Measurements from ENCODE around the gene GAPDH. TPM values are rescaled to one million over a fixed set of nuclear protein-coding genes. Genes with fewer than 3 reads are reported as not detected.
"Not testable (repeated sequence)": the region's sequence is repeated elsewhere in the genome, so short reads cannot be mapped to it uniquely, and the experiment has no call there.

Gene GAPDH
- total RNA-seq: 2,093 TPM

DNA sequence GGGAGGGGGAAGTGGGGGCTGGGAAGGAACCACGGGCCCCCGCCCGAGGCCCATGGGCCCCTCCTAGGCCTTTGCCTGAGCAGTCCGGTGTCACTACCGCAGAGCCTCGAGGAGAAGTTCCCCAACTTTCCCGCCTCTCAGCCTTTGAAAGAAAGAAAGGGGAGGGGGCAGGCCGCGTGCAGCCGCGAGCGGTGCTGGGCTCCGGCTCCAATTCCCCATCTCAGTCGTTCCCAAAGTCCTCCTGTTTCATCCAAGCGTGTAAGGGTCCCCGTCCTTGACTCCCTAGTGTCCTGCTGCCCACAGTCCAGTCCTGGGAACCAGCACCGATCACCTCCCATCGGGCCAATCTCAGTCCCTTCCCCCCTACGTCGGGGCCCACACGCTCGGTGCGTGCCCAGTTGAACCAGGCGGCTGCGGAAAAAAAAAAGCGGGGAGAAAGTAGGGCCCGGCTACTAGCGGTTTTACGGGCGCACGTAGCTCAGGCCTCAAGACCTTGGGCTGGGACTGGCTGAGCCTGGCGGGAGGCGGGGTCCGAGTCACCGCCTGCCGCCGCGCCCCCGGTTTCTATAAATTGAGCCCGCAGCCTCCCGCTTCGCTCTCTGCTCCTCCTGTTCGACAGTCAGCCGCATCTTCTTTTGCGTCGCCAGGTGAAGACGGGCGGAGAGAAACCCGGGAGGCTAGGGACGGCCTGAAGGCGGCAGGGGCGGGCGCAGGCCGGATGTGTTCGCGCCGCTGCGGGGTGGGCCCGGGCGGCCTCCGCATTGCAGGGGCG lies at the start of gene GAPDH:
Gene GAPDH (plus strand): TSS at position 595 of the 772 bp plus-strand sequence. CDS start 316 bp downstream, outside the sequence.
- peaks cover 59% of the 10 kb centered on the region for H3K4me1 ChIP-seq (ENCODE audit: insufficient read depth, low read length)
- H3K9me3 ChIP-seq (ENCODE audit: low read depth, low read length): no peaks in the 10 kb centered on the region
- H3K4me3 ChIP-seq (ENCODE audit: low read length): peak within 1 kb of the TSS; percentile 97
- no peaks in the 10 kb centered on the region for H3K27me3 ChIP-seq (ENCODE audit: insufficient read depth, low read length)

DNA sequence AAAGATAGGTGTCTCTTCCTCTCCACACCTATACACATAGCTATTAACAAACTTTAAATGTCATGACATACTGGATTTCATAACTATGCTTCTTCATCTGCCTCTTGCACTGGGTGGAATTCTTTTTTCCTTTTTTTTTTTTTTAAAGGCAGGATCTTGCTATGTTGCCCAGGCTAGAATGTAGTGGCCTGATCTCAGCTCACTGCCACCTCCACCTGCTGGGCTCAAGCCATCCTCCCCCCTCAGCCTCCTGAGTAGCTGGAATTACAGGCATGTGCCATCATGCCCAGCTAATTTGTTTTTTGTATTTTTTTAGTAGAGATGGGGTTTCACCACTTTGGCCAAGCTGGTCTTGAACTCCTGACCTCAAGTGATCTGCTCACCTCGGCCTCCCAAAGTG lies 46.1 kb upstream of the GAPDH start:
- Histone ChIP-seq H3K4me3 (ENCODE audit: low read length) (no peak overlapping the region), H3K27me3 (ENCODE audit: insufficient read depth, low read length) (no peaks in the 10 kb centered on the region), H3K9me3 (ENCODE audit: low read depth, low read length) (no peaks in the 10 kb centered on the region), H3K4me1 (ENCODE audit: insufficient read depth, low read length) (peaks cover 8% of the 10 kb centered on the region)

DNA sequence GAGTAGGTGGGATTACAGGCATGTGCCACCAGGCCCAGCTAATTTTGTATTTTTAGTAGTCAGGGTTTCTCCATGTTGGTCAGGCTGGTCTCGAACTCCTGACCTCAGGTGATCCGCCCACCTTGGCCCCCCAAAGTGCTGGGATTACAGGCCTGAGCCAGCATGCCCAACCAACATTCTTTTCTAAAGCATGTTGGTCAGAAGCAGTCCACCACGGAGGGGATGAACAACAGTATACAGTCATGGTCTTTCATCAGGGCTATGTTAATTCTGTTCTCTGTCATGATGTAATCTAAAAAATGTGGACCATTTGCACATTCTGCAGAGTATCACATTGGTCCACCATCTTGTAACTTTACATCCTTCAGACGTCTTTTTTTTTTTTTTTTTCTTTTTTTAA lies 44.9 kb upstream of the GAPDH start:
- Histone ChIP-seq H3K27me3 (ENCODE audit: insufficient read depth, low read length) (no peaks in the 10 kb centered on the region), H3K4me1 (ENCODE audit: insufficient read depth, low read length) (peaks cover 11% of the 10 kb centered on the region), H3K4me3 (ENCODE audit: low read length) (no peak overlapping the region), H3K9me3 (ENCODE audit: low read depth, low read length) (no peaks in the 10 kb centered on the region)

DNA sequence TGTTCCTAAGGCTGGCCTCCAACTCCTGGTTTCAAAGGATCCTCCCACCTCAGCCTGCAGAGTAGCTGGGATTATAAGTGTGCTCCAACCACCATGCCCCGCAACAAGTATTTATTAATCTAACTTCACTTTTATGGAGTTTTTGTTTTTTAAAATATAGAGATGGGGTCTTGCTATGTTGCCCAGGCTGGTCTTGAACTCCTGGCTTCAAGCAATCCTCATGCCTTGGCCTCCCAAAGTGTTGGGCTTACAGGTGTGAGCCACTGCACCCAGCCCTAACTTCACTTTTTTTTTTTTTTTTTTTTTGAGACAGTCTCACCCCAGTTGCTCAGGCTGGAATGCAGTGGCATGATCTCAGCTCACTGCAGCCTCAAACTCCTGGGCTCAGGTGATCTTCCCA lies 43.6 kb upstream of the GAPDH start:
- H3K4me3 ChIP-seq (ENCODE audit: low read length); H3K9me3 ChIP-seq (ENCODE audit: low read depth, low read length); H3K27me3 ChIP-seq (ENCODE audit: insufficient read depth, low read length): not testable (repeated sequence)
- peaks cover 23% of the 10 kb centered on the region for H3K4me1 ChIP-seq (ENCODE audit: insufficient read depth, low read length)

DNA sequence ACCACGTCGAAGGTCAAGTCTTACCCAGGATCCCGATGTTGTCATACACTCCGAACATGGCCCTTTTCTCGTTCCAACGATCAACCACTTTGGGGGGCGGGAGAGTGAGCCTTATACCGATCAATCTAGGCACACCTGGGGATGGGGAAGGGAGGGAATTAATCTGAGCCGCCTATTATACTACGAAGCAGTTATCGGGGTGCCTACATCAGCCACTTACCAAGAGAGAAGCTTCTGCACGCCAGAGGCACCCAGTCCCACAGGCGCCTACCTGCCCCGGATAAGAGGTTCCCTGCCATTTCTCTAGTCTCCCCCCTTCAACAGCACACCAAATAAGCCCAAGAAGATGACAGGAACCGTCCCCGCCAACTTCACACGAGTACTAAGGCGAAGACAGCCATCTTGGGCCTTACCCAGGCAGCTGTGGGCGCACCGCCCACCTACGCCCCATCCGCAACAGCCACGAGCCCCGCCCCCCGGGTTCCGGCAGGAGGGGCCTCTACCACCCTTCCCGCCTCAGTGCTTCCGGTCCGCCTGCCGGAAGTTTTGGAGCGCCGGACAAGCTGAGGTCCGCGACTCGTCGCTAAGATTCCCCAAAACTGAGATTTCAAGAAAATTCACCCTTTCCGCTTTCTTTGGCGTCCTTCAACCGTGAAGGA lies 41.4 kb upstream of the GAPDH start, which contains the start of gene MRPL51:
Gene MRPL51 (minus strand): TSS at position 425 of the 659 bp plus-strand sequence. CDS start 126 bp downstream, at position 299.
- Histone ChIP-seq H3K9me3 (ENCODE audit: low read depth, low read length) (no peaks in the 10 kb centered on the region), H3K27me3 (ENCODE audit: insufficient read depth, low read length) (no peaks in the 10 kb centered on the region), H3K4me1 (ENCODE audit: insufficient read depth, low read length) (peaks cover 35% of the 10 kb centered on the region), H3K4me3 (ENCODE audit: low read length) (peak within 1 kb of the TSS; percentile 88)

DNA sequence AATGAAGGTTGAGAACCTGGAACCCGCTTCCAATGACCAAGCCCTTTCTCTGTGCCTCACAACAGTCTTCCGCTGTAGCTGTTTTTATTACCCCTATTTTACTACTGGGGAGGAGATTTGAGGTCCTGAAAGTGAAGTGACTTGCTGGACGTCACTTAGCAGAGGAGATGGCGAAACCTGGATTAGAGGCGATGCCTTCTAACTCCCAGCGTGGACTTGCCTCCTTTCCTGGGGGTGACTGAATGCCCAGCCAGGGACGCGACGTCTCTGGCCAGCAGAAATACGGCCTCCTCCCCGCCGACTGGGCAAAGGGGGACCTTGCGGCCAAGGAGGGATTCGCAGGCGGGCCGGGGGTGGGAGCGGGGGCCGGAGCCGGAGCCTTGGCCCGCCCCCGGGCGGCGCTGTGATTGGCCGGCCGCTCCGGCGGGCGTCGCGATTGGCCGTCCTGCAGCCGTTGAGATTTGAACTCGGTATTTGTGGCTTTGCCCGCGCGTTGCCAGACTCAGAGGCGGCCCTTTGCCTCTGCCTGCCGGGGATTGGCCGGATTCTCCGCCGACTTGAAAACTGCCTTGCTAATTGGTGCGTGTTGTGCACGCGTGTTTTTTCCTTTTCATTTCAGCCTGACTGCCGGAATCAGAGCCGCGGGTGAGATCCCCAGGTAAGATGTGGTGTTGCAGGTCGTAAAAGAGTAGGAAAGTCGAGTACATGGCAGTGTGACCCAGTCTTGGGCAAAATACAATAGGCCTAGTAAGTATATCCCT lies 40.6 kb upstream of the GAPDH start, which contains the start of gene NCAPD2:
Gene NCAPD2 (plus strand): TSS at position 606 of the 761 bp plus-strand sequence. CDS start 997 bp downstream, outside the sequence.
- Histone ChIP-seq H3K9me3 (ENCODE audit: low read depth, low read length) (no peaks in the 10 kb centered on the region), H3K4me1 (ENCODE audit: insufficient read depth, low read length) (peaks cover 35% of the 10 kb centered on the region), H3K27me3 (ENCODE audit: insufficient read depth, low read length) (no peaks in the 10 kb centered on the region), H3K4me3 (ENCODE audit: low read length) (peak within 1 kb of the TSS; percentile 88)

DNA sequence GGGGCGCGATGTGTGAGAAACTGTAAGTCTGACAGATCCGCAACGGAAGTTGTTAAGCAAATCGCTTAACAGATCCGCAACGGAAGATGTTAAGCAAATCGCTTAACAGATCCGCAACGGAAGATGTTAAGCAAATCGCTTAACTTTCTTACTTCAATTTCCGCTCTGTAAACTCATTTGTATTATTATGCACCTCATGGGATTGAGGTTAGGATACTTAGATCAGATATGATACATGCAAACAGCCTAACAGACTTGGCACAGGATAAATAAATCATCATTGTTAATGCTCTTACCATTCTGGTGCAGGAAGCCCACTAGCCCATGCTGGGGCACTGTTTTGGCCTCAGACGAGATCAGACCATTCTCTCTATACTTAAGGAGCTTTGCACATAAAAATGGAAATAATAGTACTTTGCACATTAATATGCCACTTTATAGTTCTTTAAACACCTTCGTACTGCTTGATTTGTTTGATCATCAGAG lies 40.0 kb upstream of the GAPDH start:
- no peaks in the 10 kb centered on the region for H3K9me3 ChIP-seq (ENCODE audit: low read depth, low read length)
- peak overlapping the region; percentile 88 for H3K4me3 ChIP-seq (ENCODE audit: low read length)
- H3K4me1 ChIP-seq (ENCODE audit: insufficient read depth, low read length): peaks cover 35% of the 10 kb centered on the region
- no peaks in the 10 kb centered on the region for H3K27me3 ChIP-seq (ENCODE audit: insufficient read depth, low read length)

DNA sequence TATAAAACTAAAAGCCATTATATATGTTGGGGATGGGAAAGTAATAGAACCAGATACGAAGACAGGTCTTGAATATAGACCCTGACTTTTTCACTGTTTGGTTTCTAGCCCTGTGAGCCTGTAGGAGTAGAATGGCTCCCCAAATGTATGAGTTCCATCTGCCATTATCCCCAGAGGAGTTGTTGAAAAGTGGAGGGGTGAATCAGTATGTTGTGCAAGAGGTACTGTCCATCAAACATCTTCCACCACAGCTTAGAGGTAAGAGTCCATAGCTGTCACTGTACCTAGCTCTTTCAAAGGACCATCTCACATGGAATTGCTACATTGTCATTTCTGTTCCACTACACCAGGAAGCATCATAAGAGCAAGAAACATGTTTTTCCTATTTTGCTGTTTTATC lies 39.3 kb upstream of the GAPDH start:
- peaks cover 35% of the 10 kb centered on the region for H3K4me1 ChIP-seq (ENCODE audit: insufficient read depth, low read length)
- H3K4me3 ChIP-seq (ENCODE audit: low read length): no peak overlapping the region
- H3K9me3 ChIP-seq (ENCODE audit: low read depth, low read length): no peaks in the 10 kb centered on the region
- no peaks in the 10 kb centered on the region for H3K27me3 ChIP-seq (ENCODE audit: insufficient read depth, low read length)

DNA sequence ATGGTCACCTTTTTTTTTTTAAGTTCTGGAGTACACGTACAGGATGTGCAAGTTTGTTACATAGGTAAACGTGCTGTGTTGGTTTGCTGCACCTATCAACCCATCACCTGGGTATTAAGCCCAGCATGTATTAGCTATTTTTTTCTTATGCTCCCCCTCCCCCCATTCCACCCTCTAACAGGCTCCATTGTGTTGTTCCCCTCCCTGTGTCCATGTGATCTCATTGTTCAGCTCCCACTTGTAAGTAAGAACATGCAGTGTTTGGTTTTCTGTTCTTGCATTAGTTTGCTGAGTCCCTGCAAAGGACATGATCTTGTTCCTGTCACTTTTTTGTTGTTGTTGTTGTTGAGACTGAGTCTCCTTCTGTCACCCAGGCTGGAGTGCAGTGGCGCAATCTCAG lies 37.0 kb upstream of the GAPDH start:
- not testable (repeated sequence) for H3K9me3 ChIP-seq (ENCODE audit: low read depth, low read length); H3K4me3 ChIP-seq (ENCODE audit: low read length); H3K27me3 ChIP-seq (ENCODE audit: insufficient read depth, low read length)
- H3K4me1 ChIP-seq (ENCODE audit: insufficient read depth, low read length): peaks cover 33% of the 10 kb centered on the region

DNA sequence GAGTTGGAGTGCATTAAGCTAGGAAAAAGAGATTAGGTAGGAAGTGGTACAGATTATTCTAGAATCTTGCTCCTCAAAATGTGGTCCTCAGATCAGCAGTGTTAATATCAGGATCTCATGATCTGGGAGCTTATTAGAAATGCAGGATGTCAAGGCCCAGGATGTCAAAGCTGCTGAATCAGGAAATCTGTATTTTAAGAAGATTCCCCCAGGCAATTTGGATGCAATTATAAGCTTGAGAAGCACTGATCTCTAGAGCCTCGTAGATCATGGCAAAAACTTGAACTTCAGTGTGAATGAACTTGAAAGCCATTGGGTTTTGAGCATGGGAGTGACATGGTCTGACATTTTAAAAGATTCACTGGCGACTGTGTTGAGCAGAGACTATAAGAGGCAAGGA lies 33.9 kb upstream of the GAPDH start:
- Histone ChIP-seq H3K4me1 (ENCODE audit: insufficient read depth, low read length) (peaks cover 14% of the 10 kb centered on the region), H3K4me3 (ENCODE audit: low read length) (no peak overlapping the region), H3K9me3 (ENCODE audit: low read depth, low read length) (no peaks in the 10 kb centered on the region), H3K27me3 (ENCODE audit: insufficient read depth, low read length) (no peaks in the 10 kb centered on the region)

DNA sequence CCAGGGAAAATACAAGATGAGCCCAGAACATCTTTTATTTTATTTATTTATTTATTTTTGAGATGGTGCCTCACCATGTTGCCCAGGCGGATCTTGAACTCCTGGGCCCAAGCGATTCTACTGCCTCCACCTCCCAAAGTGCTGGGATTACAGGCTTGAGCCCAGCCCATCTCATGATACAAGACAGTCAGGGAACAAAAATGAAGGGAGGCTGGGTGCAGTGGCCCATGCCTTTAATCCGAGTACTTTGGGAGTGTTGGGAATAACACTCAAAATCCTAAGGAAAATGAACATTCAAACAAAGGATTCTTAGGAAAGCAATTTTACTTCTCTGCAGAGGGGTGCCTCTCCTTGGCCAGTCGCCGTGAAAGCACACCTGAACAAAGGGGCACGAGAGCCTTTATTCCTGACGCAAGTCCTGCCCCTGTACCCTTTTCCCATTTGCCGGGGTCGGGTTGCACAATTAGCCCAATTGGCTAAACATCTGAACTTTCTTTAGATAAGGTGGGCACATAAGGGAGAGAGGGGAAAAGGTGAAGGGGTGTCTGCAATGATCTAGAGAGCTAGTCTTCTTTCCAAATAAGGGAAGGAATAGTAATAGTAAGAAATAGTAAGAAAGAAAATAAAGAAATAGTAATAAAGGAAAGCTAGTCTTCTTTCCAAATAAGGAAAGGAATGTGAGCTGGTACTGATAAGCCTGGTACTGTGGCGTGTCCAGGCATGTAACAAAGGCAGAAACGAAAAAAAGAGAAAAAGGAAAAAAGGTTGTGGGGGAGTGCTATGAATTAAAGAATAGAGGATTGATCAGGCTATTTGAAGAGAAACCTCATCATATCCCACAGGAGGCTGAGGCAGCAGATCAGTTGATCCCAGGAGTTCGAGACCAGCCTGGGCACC lies 27.0 kb upstream of the GAPDH start:
- H3K27me3 ChIP-seq (ENCODE audit: insufficient read depth, low read length): no peaks in the 10 kb centered on the region
- H3K9me3 ChIP-seq (ENCODE audit: low read depth, low read length): no peaks in the 10 kb centered on the region
- no peak overlapping the region for H3K4me3 ChIP-seq (ENCODE audit: low read length)
- no peaks in the 10 kb centered on the region for H3K4me1 ChIP-seq (ENCODE audit: insufficient read depth, low read length)

DNA sequence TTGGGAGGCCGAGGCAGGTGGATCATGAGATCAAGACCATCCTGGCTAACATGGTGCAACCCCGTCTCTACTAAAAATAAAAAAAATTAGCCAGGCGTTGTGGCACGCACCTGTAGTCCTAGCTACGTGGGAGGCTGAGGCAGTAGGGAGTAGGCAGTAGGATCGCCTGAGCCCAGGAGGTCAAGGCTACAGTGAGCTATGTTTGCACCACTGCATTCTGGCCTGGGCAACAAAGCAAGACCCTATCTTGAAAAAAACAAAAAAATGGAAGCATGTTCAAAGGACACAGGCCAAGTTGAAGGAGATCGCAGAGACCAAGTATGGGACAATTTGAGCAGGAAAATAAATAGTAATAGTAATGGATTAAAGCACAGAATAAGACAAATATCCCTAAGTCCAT lies 26.2 kb upstream of the GAPDH start:
- no peaks in the 10 kb centered on the region for H3K9me3 ChIP-seq (ENCODE audit: low read depth, low read length)
- H3K4me3 ChIP-seq (ENCODE audit: low read length): no peak overlapping the region

DNA sequence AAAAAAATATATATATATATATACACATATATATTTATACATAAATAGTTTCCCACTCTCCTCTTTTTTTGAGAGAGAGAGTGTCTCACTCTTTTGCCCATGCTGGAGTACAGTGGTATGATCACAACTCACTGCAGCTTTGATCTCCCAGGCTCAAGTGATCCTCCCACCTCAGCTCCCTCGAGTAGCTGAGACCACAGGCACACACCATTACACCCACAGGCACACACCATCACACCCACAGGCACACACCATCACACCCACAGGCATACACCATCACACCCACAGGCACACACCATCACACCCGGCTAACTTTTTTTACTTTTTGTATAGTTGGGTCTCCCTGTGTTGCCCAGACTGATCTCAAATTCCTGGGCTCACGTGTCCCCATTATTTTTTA lies 14.1 kb upstream of the GAPDH start:
- Histone ChIP-seq H3K4me3 (ENCODE audit: low read length) (no peak overlapping the region), H3K9me3 (ENCODE audit: low read depth, low read length) (no peaks in the 10 kb centered on the region), H3K27me3 (ENCODE audit: insufficient read depth, low read length) (no peaks in the 10 kb centered on the region), H3K4me1 (ENCODE audit: insufficient read depth, low read length) (no peaks in the 10 kb centered on the region)

More for the DNA sequence above, 26.2 kb upstream of the GAPDH start:
- no peaks in the 10 kb centered on the region for H3K27me3 ChIP-seq (ENCODE audit: insufficient read depth, low read length)
- H3K4me1 ChIP-seq (ENCODE audit: insufficient read depth, low read length): no peaks in the 10 kb centered on the region

DNA sequence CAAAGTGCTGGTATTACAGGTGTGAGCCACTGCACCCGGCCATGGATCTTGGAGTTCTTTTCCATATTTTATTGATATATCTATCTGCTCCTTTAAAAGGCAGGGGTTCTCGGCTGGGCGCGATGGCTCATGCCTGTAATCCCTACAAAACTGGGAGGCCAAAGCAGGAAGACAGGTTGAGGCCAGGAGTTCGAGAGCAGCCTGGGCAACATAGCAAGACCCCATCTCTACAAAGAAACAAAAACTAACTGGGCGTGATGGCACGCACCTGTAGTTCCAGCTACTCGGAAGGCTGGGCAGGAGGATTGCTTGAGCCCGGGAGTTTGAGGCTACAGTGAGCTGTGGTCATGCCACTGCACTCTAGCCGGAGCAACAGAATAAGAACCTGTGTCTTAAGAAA lies 12.1 kb upstream of the GAPDH start:
- Histone ChIP-seq H3K9me3 (ENCODE audit: low read depth, low read length) (no peaks in the 10 kb centered on the region), H3K4me3 (ENCODE audit: low read length) (no peak overlapping the region), H3K27me3 (ENCODE audit: insufficient read depth, low read length) (no peaks in the 10 kb centered on the region), H3K4me1 (ENCODE audit: insufficient read depth, low read length) (no peaks in the 10 kb centered on the region)

Measured in mononuclear cell (primary cell).